Ovary (tissue), 9 donors: ENCODE measurements around the gene TMEM114. TPM values are rescaled to one million over a fixed set of nuclear protein-coding genes. Genes with fewer than 3 reads are reported as not detected.

Experiments
- DNase-seq, 5 donors: peaks; one replicate each; pipeline ENCODE4 v3.0.0-alpha.2; 2019 to 2020
- H3K27ac ChIP-seq, 2 donors: fragments of 200-600 bp; one replicate each; pipeline versions ENCODE4 v1.5.1 to v1.8.0; 2019 to 2022
- H3K27me3 ChIP-seq: fragments of 200-600 bp; one replicate; pipeline ENCODE4 v1.8.0; 2022
- H3K36me3 ChIP-seq: fragments of 200-600 bp; sonication (generic); one replicate; pipeline ENCODE4 v1.5.1; 2019
- H3K4me1 ChIP-seq: one replicate; pipeline ENCODE4 v1.8.1; 2013; ENCODE audit warnings: mild to moderate bottlenecking, moderate library complexity; ENCODE audit not compliant: insufficient read depth
- H3K4me3 ChIP-seq: fragments of 200-600 bp; sonication (generic); one replicate; pipeline ENCODE4 v1.5.1; 2017
- H3K9me3 ChIP-seq, 2 donors: fragments of 200-600 bp in 1 of 2; sonication (generic) in 1 of 2; one replicate each; pipeline versions ENCODE4 v1.5.1 to v1.8.1; 2013 to 2019; ENCODE audit warnings: mild to moderate bottlenecking in 1 of 2, moderate library complexity in 1 of 2
- EP300 ChIP-seq: sonication (generic); formaldehyde crosslinking; IDR thresholded peaks from one replicate; pipeline ENCODE4 v1.6.1; 2017; ENCODE audit warnings: antibody characterized with exemption
- POLR2A ChIP-seq: fragments of 450-650 bp; IDR thresholded peaks from one replicate; pipeline ENCODE4 v1.6.1; 2017; ENCODE audit warnings: antibody characterized with exemption, mild to moderate bottlenecking, moderate library complexity
- WGBS, 3 donors: extraction: QIAGEN DNeasy Blood & Tissue Kit in 1 of 3; methylation state at CpG; one replicate each; pipeline versions ENCODE4 v1.1.5 to v1.1.7; 2013 to 2017; 5-methylcytosine and 5-hydroxymethylcytosine counted together
- intact Hi-C, 4 donors: fragments of 100-400 bp; cut with DNase I; formaldehyde crosslinking; loops; one replicate each; pipeline versions ENCODE4 v1.11.0 to v1.15.1; 2022 to 2023
- polyA plus RNA-seq, 2 donors: library from polyadenylated mRNA; stranded (reverse); fragments of 200-250 nt in 1 of 2; fragments of 350-450 nt in 1 of 2; fragmentation: Illumina TruSeq in 1 of 2; extraction: RNeasy Lipid Tissue Mini Kit (QIAGEN cat#74804) in 1 of 2; gene quantifications; one replicate each; pipeline ENCODE4 v1.2.3, GENCODE V29; 2013 to 2014
- total RNA-seq, 7 donors: library from RNA; depleted of rRNA in 2 of 7; stranded (reverse); fragments of >200 nt in 2 of 7; fragmentation: NEBNext Ultra II Directional in 3 of 7; extraction: Animal tissue kit (Norgen Biotek cat#: 25700) in 3 of 7; gene quantifications; one replicate each; pipeline versions ENCODE4 v1.1.0 to v1.2.4, GENCODE V29; 2016 to 2023
- TF ChIP-seq, protein P1 (sequence below), 3 donors: fragments of 450-650 bp in 2 of 3; fragments of 200-600 bp in 1 of 3; IDR thresholded peaks; one replicate each; pipeline versions ENCODE4 v1.5.1 to v1.8.0; 2016 to 2022; ENCODE audit warnings: antibody characterized with exemption in 3 of 3, mild to moderate bottlenecking in 1 of 3
- donor health status: DM: no; HTN: no; CAD: no; lungs with moderate emphysema.
- donor health status: DM: no; HTN: no; CAD: no.
- donor health status: Bipolar disorder and iron deficiency.
- donor health status: DM: yes; HTN: yes; CAD: no.
- donor health status: DM: no; HTN: no; CAD: no.
- donor health status: DM: yes; HTN: yes; CAD: no.

TMEM114 gene
- total and polyA plus RNA-seq, 9 donors = not detected

DNA sequence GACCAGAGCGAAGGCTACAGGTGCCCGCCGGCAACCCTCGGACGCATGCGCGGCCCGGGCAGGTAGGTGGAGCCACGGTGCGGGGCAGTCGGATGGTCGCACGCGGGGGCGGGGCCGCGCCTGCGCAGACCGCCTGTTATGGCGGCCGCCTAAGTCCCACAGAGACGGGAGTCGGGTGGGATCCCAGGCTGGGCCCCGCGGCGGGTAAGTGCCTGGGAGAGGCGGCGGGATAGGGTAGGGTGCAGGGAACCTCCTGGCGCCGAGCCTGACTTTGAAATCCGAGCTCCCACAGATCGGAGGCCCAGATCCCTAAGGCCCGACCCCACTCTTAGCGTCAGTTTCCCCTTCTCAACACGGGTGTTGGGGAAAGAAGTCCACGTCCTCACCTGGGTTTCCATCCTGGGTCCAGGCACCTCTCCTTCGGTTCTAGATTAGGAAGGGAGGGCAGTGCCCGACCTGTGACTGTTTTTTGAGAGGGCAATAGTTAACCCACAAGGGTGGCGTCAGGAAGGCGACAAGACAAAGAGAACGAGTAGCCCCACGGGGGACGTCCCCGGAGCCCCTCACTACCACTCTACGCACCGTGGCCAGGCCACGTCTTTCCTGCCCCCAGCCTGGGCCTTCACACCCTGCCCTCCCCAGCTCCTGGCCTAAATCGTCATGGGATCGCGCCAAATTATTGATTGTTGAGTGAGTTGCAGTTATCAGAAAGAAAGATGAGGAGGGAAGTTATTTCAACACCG lies 31.4 kb upstream of the TMEM114 start, which contains the start of gene METTL22:
Gene METTL22 (plus strand): TSS at position 127 of the 743 bp plus-strand sequence. CDS start 3,968 bp downstream, outside the sequence.
- WGBS, 3 donors = 0 to 1% (median 0%) methylated on average over 51 of the region's 51 CpGs
- TF ChIP-seq EP300 = no peak
- peak; percentile 73 for TF ChIP-seq POLR2A
- intact Hi-C loops = no loop called here

DNA sequence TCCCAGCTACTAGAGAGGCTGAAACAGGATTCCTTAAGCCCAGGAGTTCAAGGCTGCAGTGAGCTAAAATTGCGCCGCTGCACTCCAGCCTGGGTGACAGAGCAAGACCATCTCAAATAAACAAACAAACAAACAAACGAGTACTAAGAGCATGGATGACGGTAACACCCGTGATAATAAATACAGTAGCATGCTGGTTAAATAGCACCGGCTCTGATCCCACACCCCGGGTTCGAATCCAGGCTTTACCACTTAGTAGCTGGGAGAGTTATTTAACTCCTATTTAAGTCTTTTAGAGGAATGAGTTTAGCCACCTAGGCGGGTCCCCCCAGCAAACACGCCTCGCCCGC lies 30.9 kb upstream of the TMEM114 start:
- H3K4me3 ChIP-seq = peak overlapping the region; percentile 78
- no peak for DNase-seq
- H3K4me1 ChIP-seq = peaks cover 1% of the 10 kb centered on the region
- TF ChIP-seq EP300 (no peak), POLR2A (no peak)
- TF ChIP-seq, protein P1, sequence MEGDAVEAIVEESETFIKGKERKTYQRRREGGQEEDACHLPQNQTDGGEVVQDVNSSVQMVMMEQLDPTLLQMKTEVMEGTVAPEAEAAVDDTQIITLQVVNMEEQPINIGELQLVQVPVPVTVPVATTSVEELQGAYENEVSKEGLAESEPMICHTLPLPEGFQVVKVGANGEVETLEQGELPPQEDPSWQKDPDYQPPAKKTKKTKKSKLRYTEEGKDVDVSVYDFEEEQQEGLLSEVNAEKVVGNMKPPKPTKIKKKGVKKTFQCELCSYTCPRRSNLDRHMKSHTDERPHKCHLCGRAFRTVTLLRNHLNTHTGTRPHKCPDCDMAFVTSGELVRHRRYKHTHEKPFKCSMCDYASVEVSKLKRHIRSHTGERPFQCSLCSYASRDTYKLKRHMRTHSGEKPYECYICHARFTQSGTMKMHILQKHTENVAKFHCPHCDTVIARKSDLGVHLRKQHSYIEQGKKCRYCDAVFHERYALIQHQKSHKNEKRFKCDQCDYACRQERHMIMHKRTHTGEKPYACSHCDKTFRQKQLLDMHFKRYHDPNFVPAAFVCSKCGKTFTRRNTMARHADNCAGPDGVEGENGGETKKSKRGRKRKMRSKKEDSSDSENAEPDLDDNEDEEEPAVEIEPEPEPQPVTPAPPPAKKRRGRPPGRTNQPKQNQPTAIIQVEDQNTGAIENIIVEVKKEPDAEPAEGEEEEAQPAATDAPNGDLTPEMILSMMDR (IDR thresholded peaks at IDR 0.05) = no peak
- no peaks in the 10 kb centered on the region for H3K9me3 ChIP-seq
- intact Hi-C loops = no loop called here
- no peaks in the 10 kb centered on the region for H3K36me3 ChIP-seq
- peak overlapping the region; percentile 11 to 79 for H3K27ac ChIP-seq
- H3K27me3 ChIP-seq = no peaks in the 10 kb centered on the region
- WGBS, 3 donors = 16 to 17% (median 16%) methylated on average over 12 of the region's 12 CpGs

More for the DNA sequence above, 31.4 kb upstream of the TMEM114 start, which contains the start of gene METTL22:
- Histone ChIP-seq H3K36me3 (no peaks in the 10 kb centered on the region), H3K4me1 (peaks cover 1% of the 10 kb centered on the region), H3K27me3 (no peaks in the 10 kb centered on the region), H3K4me3 (peak within 1 kb of the TSS; percentile 78), H3K9me3 (no peaks in the 10 kb centered on the region), H3K27ac (peak within 1 kb of the TSS; percentile 11 to 79)
- peak; percentile 85 to 95 (median 91) for DNase-seq

- no peaks in the 10 kb centered on the region for H3K36me3 ChIP-seq
- WGBS, 3 donors = 68 to 81% (median 69%) methylated on average over 6 of the region's 6 CpGs
- DNase-seq = no peak
- no peak overlapping the region for H3K4me3 ChIP-seq
- H3K9me3 ChIP-seq = no peaks in the 10 kb centered on the region
- intact Hi-C loops = no loop called here
- H3K27ac ChIP-seq = no peak overlapping the region
- no peaks in the 10 kb centered on the region for H3K27me3 ChIP-seq
- TF ChIP-seq EP300 (no peak), POLR2A (no peak)
- TF ChIP-seq, protein P1 (IDR thresholded peaks at IDR 0.05) = no peak
- peaks cover 1% of the 10 kb centered on the region for H3K4me1 ChIP-seq
Measured at GRCh38 chr16:8620535-8620934, 30.2 kb upstream of the TMEM114 start.

GRCh38 chr16:8619671-8620370 lies 29.5 kb upstream of the TMEM114 start:
- intact Hi-C loops = no loop called here
- WGBS, 3 donors = 59 to 67% (median 62%) methylated on average over 5 of the region's 5 CpGs

More at GRCh38 chr16:8619671-8620370, 29.5 kb upstream of the TMEM114 start:
- H3K27ac ChIP-seq = no peak overlapping the region
- no peaks in the 10 kb centered on the region for H3K27me3 ChIP-seq
- H3K36me3 ChIP-seq = no peaks in the 10 kb centered on the region
- no peaks in the 10 kb centered on the region for H3K9me3 ChIP-seq
- no peak overlapping the region for H3K4me3 ChIP-seq
- H3K4me1 ChIP-seq = peaks cover 1% of the 10 kb centered on the region
- DNase-seq = no peak
- TF ChIP-seq, protein P1 (IDR thresholded peaks at IDR 0.05) = no peak
- TF ChIP-seq POLR2A (no peak), EP300 (no peak)
